GM18526 (cell line): ENCODE measurements around the gene AKAP5.

Experiments
- POLR2A ChIP-seq: IDR thresholded peaks from 3 replicates; pipeline ENCODE4 v1.6.1; 2011; ENCODE audit not compliant: insufficient read length; ENCODE audit errors: extremely low read depth

AKAP5 gene

DNA sequence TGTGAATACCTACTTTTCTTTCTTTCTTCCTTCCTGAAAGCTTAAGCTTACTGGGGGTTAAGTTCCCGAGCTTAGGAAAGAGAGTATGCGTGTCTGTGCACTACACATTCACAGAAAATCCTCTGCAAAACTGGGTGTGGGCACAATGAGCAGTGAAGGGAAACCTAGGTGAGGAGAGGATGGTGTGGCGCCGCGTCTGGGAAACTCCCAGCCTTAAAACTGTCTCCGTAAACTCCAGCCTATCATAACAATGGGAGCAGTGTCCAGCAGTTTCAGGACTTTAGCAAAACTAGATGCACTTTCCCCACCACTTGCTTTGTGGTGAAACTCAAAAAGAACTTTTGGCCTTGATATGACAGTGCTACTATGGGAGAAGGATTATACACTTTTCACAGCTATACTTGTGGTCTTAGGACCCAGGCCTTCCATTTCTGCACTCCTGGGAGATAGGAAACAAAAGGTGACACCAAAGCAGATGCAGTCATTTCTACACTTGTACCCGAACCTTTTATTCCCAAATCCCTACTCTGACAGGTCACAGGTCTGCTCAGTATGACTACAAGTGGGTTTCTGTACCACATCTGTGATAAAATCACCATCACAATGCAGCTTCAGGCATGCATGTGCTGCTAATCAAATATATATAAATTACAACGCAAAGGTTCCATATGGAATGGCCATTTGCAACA lies 10.4 kb downstream of the AKAP5 start:
- no peak for TF ChIP-seq POLR2A

GRCh38 chr14:64476438-64476837 lies 11.1 kb downstream of the AKAP5 start:
- TF ChIP-seq POLR2A = no peak

DNA sequence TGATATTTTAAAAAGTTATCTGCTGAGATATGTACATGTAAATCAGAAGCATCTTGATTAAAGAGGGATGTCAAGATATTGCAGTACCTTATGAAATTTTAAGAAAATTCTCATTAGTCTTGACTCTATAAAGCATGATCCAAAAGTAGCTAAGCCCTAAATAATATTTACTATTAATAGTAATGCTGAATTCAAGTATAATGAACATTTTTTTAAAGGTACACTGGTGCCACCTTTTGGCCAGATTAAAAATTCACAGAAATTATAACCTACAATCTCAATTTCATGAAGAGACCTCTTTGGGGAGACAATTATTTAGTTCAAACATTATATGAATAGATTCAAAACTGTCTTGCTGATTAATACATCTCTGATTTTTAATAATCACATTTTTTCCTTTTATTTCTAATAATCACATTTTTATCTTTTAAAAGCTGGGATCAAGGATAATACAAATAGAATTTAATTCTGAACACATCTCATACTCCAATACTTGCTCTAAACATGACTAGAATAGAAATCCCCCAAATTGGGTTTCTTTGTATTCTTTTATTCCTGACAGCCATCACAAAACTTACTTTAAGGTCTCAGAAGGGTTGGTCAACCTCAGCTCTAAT lies 13.4 kb downstream of the AKAP5 start:
- TF ChIP-seq POLR2A = no peak

- no peak for TF ChIP-seq POLR2A
These were observed 23.3 kb downstream of the AKAP5 start for GRCh38 chr14:64488590-64489099.

DNA sequence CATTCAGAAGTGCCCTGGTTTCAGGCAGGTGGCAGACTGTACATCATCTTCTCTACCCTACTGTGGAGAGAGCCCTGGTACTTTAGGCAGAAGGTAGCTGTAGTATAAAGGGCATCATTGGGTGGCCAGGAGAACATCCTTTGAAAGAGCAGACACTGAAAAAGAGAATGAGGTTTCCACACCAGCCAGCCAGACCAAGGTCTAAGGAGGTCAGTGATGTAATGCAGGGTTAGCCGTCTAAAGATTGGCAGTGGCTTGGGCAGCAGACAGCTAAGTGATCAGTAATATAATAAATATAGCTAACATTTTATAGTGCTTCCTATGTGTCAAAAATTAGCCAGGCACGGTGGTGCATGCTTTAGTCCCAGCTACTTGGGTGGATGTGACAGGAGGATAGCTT lies 26.3 kb downstream of the AKAP5 start:
- TF ChIP-seq POLR2A = no peak

DNA sequence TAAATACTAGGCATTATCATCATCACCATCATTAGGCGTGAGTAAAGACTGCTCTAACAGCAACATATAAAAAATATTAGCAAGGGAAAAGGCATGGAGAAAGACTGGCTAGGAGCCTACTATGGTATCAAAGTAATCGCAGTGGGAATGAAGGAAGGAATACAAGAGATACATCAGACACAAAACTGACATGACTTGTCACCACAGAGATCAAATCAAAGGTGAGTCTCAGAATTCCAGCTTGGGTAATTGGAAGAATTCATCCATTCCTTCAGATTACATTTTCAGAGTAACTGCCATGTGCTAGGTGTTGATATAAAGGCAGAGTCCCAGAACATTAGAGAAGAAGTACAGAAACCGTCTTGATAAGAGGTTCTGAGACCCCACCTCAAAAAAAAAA lies 28.2 kb downstream of the AKAP5 start:
- no peak for TF ChIP-seq POLR2A

DNA sequence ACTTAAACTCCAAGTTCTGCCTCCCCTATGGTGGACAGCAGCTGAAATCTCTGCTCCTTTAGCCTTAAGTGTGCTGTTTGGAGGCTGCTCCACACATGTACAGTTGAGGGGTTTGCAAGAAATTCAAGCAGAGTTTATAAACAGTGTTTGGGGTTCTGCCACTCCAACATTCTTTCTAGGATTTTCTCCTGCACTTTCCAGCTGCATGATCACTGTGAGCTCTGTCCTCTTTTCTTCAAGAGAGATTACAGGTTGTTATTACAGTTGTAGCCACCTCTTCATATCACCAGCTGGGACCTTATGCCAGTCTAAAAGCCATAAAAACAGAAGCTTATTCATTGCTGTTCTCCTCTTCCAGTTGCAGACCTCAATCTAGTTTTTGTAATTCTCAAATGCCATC lies 30.0 kb downstream of the AKAP5 start:
- no peak for TF ChIP-seq POLR2A

DNA sequence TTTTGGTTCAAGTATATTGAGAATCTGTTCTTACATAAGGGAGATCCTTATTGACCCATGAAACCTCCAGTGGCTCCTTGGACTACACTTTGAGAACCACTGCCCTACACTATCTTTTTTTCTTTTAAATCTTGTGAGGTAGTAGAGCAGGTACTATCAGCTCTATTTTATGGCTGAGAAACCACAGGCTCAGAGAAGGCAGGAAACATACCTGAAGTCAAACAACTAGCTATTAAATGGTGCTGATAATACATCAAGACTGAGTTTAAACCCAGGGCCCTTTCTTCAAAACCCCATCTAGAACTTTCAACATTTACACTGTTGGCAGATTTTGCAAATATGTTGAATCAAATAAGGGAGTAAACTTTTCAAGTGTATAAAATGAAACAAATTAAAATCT lies 31.5 kb downstream of the AKAP5 start:
- TF ChIP-seq POLR2A = no peak

- TF ChIP-seq POLR2A = no peak
These were observed 34.8 kb downstream of the AKAP5 start for GRCh38 chr14:64500088-64500487.

- no peak for TF ChIP-seq POLR2A
These were observed 36.3 kb downstream of the AKAP5 start for GRCh38 chr14:64501411-64502171.

DNA sequence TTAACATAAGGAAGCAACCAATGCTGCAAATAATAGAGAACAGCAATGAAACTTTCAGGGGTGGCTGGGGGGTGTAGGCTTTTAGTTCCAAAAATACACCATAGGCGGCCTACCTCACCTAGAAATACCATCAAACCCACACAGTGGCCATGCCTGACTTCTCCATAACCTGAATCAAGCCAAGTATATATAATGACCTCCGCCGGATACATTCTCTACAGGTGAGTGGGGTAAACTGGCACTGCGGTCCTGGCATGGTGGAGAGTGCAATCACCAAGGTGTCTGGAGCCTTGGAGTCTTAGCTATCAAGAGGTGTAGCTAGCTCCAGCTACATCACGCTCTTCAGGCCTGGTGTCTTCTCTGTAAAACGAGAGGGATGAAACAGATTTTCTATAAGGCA lies 37.2 kb downstream of the AKAP5 start:
- no peak for TF ChIP-seq POLR2A

- no peak for TF ChIP-seq POLR2A
These were observed 37.7 kb downstream of the AKAP5 start for GRCh38 chr14:64502887-64503433.

GRCh38 chr14:64503434-64504309 lies 38.4 kb downstream of the AKAP5 start, which contains the start of gene ZBTB25:
TSS of gene ZBTB25 (minus strand) at chr14:64503838. CDS start at chr14:64490533, 13,305 bp downstream.
- peak; percentile 61 for TF ChIP-seq POLR2A

- TF ChIP-seq POLR2A = peak; percentile 55
These were observed 39.1 kb downstream of the AKAP5 start, which contains the start of gene ZBTB1 for GRCh38 chr14:64504310-64504896. TSS of gene ZBTB1 (plus strand) at chr14:64504770. CDS start at chr14:64521505, 16,735 bp downstream.

GRCh38 chr14:64504897-64505794 lies 39.8 kb downstream of the AKAP5 start:
- TF ChIP-seq POLR2A = peak; percentile 45
